ENCODE measurements around the gene GPR37L1.

DNA sequence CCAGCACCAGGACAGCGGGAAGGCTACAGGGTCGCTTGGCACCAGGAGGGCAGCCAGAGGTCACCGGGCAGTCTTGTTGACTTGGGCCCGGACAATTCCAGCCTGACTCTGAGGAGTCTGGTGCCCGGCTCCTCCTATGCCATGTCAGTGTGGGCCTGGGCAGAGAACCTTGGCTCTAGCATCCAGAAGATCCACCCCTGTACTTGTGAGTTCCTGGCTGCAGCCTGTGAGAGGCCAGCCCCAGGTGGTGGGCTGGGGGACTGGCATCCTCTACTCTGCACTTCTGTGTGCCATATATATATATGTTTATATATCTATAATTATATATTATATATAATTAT is 49.3 kb downstream of the GPR37L1 start:
- TF ChIP-seq, protein P1, sequence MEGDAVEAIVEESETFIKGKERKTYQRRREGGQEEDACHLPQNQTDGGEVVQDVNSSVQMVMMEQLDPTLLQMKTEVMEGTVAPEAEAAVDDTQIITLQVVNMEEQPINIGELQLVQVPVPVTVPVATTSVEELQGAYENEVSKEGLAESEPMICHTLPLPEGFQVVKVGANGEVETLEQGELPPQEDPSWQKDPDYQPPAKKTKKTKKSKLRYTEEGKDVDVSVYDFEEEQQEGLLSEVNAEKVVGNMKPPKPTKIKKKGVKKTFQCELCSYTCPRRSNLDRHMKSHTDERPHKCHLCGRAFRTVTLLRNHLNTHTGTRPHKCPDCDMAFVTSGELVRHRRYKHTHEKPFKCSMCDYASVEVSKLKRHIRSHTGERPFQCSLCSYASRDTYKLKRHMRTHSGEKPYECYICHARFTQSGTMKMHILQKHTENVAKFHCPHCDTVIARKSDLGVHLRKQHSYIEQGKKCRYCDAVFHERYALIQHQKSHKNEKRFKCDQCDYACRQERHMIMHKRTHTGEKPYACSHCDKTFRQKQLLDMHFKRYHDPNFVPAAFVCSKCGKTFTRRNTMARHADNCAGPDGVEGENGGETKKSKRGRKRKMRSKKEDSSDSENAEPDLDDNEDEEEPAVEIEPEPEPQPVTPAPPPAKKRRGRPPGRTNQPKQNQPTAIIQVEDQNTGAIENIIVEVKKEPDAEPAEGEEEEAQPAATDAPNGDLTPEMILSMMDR (IDR thresholded peaks at IDR 0.05), result no peak
- TF ChIP-seq POLR2A (IDR thresholded peaks at IDR 0.05), result no peak

Data from thyroid gland (tissue), 4 donors.